Neural cell (in vitro differentiated cells): ENCODE data around the gene SLC38A4.

Source experiments
- EP300 ChIP-seq: fragments of 450-650 bp; conservative IDR thresholded peaks from 2 replicates; pipeline ENCODE4 v1.6.1; 2014; ENCODE audit warnings: antibody characterized with exemption, mild to moderate bottlenecking, moderate library complexity; ENCODE audit not compliant: poor library complexity, severe bottlenecking
- POLR2AphosphoS5 ChIP-seq: IDR thresholded peaks from 2 replicates; pipeline ENCODE4 v1.6.1; 2012
- TAF1 ChIP-seq: IDR thresholded peaks from 2 replicates; pipeline ENCODE4 v1.6.1; 2012; ENCODE audit warnings: low read depth
- TF ChIP-seq, protein P1 (sequence below): fragments of 450-650 bp; IDR thresholded peaks from 2 replicates; pipeline ENCODE4 v1.5.1; 2014; ENCODE audit warnings: antibody characterized with exemption, mild to moderate bottlenecking, moderate library complexity; ENCODE audit not compliant: poor library complexity, severe bottlenecking
- TF ChIP-seq, protein P2 (sequence below): IDR thresholded peaks from 2 replicates; pipeline ENCODE4 v1.6.1; 2012; ENCODE audit warnings: borderline replicate concordance

DNA sequence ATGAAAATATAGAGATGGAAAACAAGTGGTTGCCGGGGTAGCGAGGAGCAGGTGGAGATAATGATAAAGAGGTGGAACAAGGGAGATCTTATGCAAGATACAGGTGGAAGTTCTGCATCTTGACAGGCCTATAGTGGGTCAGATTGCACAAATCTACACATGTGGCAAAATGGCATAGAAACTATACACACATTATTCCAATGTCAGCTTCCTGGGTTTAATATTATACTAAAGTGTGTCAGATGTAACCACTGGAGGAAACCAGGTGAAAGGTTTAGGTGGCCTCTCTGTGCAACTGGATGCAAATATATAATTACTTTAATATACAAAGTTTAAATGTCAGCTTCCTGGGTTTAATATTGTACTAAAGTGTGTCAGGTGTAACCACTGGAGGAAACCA, 1.1 kb downstream of the SLC38A4 start:
- TF ChIP-seq, protein P1, sequence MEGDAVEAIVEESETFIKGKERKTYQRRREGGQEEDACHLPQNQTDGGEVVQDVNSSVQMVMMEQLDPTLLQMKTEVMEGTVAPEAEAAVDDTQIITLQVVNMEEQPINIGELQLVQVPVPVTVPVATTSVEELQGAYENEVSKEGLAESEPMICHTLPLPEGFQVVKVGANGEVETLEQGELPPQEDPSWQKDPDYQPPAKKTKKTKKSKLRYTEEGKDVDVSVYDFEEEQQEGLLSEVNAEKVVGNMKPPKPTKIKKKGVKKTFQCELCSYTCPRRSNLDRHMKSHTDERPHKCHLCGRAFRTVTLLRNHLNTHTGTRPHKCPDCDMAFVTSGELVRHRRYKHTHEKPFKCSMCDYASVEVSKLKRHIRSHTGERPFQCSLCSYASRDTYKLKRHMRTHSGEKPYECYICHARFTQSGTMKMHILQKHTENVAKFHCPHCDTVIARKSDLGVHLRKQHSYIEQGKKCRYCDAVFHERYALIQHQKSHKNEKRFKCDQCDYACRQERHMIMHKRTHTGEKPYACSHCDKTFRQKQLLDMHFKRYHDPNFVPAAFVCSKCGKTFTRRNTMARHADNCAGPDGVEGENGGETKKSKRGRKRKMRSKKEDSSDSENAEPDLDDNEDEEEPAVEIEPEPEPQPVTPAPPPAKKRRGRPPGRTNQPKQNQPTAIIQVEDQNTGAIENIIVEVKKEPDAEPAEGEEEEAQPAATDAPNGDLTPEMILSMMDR: no peak
- TF ChIP-seq TAF1 (no peak), POLR2AphosphoS5 (no peak), EP300 (no peak)
- TF ChIP-seq, protein P2, sequence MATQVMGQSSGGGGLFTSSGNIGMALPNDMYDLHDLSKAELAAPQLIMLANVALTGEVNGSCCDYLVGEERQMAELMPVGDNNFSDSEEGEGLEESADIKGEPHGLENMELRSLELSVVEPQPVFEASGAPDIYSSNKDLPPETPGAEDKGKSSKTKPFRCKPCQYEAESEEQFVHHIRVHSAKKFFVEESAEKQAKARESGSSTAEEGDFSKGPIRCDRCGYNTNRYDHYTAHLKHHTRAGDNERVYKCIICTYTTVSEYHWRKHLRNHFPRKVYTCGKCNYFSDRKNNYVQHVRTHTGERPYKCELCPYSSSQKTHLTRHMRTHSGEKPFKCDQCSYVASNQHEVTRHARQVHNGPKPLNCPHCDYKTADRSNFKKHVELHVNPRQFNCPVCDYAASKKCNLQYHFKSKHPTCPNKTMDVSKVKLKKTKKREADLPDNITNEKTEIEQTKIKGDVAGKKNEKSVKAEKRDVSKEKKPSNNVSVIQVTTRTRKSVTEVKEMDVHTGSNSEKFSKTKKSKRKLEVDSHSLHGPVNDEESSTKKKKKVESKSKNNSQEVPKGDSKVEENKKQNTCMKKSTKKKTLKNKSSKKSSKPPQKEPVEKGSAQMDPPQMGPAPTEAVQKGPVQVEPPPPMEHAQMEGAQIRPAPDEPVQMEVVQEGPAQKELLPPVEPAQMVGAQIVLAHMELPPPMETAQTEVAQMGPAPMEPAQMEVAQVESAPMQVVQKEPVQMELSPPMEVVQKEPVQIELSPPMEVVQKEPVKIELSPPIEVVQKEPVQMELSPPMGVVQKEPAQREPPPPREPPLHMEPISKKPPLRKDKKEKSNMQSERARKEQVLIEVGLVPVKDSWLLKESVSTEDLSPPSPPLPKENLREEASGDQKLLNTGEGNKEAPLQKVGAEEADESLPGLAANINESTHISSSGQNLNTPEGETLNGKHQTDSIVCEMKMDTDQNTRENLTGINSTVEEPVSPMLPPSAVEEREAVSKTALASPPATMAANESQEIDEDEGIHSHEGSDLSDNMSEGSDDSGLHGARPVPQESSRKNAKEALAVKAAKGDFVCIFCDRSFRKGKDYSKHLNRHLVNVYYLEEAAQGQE: no peak
